WI38 (cell line): ENCODE results near the gene HS3ST6.

Experiments
- H3K4me3 ChIP-seq: 2 replicates; pipeline ENCODE4 v1.5.1; 2011; ENCODE audit warnings: low read depth, mild to moderate bottlenecking, control low read depth, low read length
- TF ChIP-seq, protein P1 (sequence below): IDR thresholded peaks from 2 replicates; pipeline ENCODE4 v1.5.1; 2012; ENCODE audit warnings: low read depth, mild to moderate bottlenecking, control low read depth, low read length

Gene HS3ST6

DNA sequence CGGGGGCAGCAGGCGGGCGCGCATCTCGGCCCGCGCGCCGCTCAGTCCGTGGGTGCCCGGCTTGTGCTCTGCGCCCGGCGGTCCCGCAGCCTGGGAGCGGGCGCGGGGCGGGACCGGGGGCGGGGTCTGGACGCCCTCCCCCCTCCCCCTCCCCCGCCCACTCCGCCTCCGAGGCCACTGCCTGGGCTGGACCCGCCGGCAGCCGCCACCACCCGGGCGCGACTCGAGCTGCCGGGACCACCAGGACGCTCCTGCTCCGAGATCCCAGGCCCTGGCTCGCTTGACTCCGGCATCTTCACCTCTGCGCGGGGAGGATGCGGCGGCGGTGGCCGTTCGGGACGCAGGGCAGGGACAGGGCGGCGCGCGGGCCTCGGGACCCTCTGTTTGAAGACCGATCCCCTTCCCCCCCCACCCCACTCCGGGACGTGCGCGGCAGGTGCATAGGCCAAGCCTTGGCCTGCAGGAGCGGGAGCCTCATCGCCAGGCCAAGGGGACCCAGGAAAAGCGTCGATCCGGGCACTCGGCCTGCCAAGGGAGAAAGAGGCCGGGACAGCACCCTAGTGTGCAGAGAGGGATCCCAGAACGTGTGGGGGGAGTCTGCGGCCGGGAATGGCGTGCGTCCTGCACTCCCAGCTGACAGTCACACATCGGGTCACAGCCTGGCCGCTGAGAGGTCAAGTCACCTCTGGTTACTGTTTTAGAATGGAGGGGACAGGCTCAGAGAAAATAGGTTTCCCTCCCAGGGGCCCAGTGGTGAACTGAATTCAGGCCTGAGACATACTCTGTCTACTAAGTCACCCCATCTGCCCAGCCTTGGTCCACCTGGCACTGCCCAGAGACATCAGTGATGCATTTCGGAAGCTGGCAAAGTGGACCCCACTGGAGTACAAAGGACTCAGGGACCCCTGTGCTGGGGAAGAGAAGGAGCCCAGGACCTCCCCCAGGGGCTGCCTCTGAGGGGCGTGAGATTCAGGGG is at the start of gene HS3ST6:
TSS of gene HS3ST6 (minus strand) at position 65 of the 976 bp plus-strand sequence. CDS start 92 bp downstream, outside the sequence.
- H3K4me3 ChIP-seq, result no peak within 1 kb of the TSS
- TF ChIP-seq, protein P1, sequence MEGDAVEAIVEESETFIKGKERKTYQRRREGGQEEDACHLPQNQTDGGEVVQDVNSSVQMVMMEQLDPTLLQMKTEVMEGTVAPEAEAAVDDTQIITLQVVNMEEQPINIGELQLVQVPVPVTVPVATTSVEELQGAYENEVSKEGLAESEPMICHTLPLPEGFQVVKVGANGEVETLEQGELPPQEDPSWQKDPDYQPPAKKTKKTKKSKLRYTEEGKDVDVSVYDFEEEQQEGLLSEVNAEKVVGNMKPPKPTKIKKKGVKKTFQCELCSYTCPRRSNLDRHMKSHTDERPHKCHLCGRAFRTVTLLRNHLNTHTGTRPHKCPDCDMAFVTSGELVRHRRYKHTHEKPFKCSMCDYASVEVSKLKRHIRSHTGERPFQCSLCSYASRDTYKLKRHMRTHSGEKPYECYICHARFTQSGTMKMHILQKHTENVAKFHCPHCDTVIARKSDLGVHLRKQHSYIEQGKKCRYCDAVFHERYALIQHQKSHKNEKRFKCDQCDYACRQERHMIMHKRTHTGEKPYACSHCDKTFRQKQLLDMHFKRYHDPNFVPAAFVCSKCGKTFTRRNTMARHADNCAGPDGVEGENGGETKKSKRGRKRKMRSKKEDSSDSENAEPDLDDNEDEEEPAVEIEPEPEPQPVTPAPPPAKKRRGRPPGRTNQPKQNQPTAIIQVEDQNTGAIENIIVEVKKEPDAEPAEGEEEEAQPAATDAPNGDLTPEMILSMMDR, result no peak

DNA sequence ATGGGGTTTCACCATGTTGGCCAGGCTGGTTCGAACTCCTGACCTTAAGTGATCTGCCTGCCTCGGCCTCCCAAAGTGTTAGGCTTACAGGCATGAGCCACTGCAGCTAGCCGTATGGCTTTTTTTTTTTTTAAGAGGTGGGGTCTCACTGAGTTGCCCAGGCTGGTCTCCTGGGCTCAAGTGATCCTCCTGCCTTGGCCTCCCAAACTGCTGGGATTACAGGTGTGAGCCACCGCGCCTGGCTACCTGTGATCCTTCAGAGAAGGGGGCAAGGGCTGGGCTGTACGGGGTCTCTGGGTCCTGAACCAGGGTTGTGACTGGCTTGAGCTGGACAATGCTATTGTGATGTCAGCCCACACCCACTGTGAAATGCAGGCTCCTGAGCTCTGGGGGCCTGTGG is 48.2 kb upstream of the HS3ST6 start, which contains the start of gene RNF151:
TSS of gene RNF151 (plus strand) at position 397 of the 400 bp plus-strand sequence. CDS start 26 bp downstream, outside the sequence.
- TF ChIP-seq, protein P1, result no peak
- peak within 1 kb of the TSS; percentile 96 for H3K4me3 ChIP-seq

DNA sequence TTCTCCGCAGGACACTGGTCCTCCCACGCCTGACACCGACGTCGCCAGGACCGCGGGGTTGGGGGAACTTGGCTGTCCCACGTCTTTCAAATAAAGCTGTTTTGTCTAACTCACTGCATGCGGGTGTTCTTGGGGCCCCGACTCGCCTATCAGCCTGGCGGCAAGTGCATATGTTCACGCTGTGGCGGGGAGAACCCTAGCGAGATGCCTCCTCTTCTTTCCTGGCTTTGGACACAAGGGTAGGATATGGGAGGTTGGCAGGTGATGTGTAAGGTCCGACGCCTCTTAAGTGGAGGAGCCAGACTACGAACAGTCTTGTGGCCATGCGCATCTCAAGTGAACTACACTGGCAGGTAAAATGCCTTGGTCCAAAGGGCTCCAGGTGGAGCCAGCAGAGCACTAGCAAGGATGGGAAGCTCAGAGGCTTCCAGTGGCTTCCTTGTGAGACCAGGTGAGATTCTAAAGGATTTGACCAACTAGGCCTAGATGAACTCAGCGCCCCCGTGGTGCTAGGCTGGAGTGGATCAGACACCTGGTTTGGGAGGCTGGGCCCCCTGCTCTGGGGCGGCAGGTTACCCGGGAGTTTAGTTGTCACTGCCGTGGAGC is 47.3 kb upstream of the HS3ST6 start:
- H3K4me3 ChIP-seq, result peak overlapping the region; percentile 96
- TF ChIP-seq, protein P1, result no peak

DNA sequence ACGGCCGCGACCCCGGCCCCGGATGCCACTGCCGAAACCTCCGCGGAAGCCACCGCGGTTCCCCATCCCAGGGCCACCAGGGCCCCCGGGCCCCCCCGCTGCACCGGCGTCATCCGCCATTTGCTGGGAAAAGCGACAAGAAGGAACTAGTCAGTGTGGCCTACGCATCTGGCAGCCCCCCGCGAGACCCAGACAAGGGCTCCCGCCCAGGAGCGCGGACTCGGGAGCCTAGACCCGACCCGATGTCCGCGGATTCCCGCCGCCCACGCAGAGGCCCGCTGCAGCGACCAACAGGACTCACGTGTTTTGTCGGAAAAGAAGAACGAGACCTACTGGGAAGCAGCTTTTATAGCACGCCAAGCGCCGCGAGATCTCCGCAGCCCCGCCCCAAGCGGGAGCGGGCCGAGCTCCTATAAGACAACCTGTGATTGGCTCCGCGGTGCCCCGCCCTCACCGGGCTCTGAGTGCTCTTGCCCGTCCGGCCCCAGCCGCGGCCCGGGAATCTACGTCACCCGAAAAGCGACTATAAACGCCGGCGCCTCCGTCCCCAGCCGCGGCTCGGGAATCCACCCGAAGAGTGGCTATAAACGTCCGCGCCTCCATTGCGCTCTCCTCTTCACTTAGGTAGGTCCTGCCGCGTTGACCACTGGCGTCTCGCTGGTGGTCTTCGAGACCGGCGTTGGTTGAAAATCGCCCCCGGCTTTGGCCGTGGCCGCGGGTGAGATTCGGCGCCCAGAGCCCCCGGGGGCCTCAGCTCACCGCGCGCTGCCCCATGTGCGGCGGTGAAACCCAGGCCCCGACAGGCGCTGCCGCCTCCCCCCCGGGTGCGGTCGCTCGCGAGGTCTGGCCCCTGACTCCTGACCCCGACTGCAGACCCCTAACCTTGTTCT is 46.5 kb upstream of the HS3ST6 start, which contains the start of gene RPS2:
TSS of gene RPS2 (minus strand) at position 321 of the 890 bp plus-strand sequence. CDS start at position 120, 201 bp downstream.
- TF ChIP-seq, protein P1, result no peak
- H3K4me3 ChIP-seq, result peak within 1 kb of the TSS; percentile 96

DNA sequence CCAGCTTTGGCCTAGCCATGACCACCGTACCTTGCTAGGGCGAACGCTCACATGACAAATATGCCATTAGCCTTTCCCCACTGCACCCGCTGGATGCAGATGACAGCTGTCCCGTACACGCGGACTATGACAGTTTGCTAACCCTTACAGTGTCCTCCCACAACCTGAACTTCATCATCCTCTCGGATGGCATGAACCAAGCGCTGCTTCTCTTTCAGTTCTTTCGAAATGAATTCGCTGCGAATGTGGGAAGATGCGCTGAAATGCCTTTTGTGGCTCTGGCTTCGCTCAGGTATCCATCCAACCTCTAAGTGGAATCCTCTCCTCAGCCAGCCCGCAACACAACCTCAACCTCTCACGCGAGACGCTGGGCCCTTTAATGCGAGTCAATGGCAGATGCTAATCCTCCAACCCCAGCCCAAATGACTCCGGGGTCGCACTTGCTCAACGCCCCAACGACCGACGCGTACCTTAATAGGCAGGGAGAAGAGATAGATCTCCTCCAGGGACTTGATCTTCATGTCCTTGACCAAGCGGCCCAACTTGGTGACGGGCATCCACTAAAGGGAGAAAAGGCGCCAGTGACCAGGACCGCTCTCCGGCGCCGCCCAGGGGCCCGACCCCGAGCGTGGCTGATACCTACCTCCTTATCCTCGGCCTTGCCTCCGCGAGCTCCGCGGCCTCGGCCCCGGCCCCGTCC is 45.7 kb upstream of the HS3ST6 start:
- H3K4me3 ChIP-seq, result peak overlapping the region; percentile 96
- TF ChIP-seq, protein P1, result no peak

DNA sequence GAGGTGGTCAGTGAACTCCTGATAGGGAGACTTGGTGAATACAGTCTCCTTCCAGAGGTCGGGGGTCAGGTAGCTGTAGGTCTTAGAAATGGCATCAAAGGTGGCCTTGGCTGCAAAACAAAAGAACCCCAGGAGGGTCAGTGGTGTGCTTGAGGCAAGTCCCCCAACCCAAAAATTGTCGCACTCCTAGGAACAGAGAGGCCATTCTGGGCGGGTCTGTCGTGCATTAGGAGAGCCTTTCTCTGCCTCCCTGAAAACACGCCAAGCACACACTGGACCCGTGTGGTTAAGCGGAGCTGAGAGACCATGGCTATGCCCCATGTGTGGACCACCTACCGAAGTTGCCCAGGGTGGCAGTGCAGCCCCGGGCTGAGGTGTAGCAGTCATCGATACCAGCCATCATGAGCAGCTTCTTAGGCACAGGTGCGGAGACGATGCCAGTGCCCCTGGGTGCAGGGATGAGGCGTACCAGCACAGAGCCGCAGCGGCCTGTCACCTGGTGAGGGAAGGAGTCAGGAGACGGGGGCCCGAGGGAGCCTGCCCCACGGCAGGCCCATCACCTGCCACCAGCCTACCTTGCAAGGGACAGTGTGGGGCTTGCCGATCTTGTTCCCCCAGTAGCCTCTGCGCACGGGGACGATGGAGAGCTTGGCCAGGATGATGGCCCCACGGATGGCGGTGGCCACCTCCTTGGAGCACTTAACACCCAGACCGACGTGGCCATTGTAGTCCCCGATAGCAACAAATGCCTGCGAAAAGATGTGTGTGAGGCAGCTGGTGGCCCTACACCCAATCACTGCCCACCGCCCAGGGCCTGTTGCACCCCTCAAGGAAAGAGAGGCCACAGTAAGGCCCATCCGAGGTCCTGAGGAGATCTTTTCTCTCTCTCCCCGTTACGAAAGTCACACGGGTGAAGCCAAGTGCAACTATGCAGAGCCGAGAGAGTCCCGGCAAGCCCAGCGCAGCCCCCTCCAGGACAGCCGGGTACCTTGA is 44.2 kb upstream of the HS3ST6 start:
- H3K4me3 ChIP-seq, result peak overlapping the region; percentile 96
